ENCODE measurements around the gene DFFB. TPM values are rescaled to one million over a fixed set of nuclear protein-coding genes. Genes with fewer than 3 reads are reported as not detected.

The DFFB gene
- total RNA-seq, 1 donor from 2014 or later, result 6.0 TPM

- H3K36me3 ChIP-seq (ENCODE audit: control insufficient read depth, insufficient read depth, low read length), result peaks cover 2% of the 10 kb centered on the region
- no peak for DNase-seq (ENCODE audit: low read depth)
- no peak for TF ChIP-seq CTCF (IDR thresholded peaks at IDR 0.05; ENCODE audit: insufficient read depth, low read length, poor library complexity, severe bottlenecking)
- H3K4me3 ChIP-seq (ENCODE audit: low read depth, low read length), result no peak overlapping the region
- H3K27me3 ChIP-seq (ENCODE audit: control insufficient read depth, insufficient read depth, low read length), result no peaks in the 10 kb centered on the region
Observed at GRCh38 chr1:3820316-3820715, 37.0 kb upstream of the DFFB start.

DNA sequence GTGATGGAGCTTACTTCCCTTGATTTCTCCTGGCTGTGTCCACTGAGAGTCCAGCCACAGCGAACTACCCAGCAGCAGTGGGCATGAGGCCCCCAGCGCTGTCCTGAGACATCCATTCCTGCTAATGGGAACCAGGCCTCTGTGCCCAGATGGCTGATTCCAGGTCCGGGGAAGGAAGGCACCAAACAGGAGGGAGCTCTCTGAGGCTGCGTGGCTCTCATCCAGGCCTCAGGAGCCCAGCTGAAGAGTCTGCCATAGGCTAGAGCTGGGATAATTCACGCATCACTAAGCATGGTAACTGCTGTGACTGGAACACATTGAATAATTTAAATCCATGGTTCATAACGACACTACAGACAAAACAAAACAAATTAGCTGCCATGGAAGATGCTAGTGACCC, 36.3 kb upstream of the DFFB start:
- H3K36me3 ChIP-seq (ENCODE audit: control insufficient read depth, insufficient read depth, low read length), result peaks cover 2% of the 10 kb centered on the region
- no peak for DNase-seq (ENCODE audit: low read depth)
- no peak for TF ChIP-seq CTCF (IDR thresholded peaks at IDR 0.05; ENCODE audit: insufficient read depth, low read length, poor library complexity, severe bottlenecking)
- H3K4me3 ChIP-seq (ENCODE audit: low read depth, low read length), result no peak overlapping the region
- no peaks in the 10 kb centered on the region for H3K27me3 ChIP-seq (ENCODE audit: control insufficient read depth, insufficient read depth, low read length)

- no peaks in the 10 kb centered on the region for H3K27me3 ChIP-seq (ENCODE audit: control insufficient read depth, insufficient read depth, low read length)
- H3K4me3 ChIP-seq (ENCODE audit: low read depth, low read length), result no peak overlapping the region
- no peak for TF ChIP-seq CTCF (IDR thresholded peaks at IDR 0.05; ENCODE audit: insufficient read depth, low read length, poor library complexity, severe bottlenecking)
- DNase-seq (ENCODE audit: low read depth), result no peak
- H3K36me3 ChIP-seq (ENCODE audit: control insufficient read depth, insufficient read depth, low read length), result peaks cover 2% of the 10 kb centered on the region
Observed at GRCh38 chr1:3821447-3821846, 35.8 kb upstream of the DFFB start.

DNA sequence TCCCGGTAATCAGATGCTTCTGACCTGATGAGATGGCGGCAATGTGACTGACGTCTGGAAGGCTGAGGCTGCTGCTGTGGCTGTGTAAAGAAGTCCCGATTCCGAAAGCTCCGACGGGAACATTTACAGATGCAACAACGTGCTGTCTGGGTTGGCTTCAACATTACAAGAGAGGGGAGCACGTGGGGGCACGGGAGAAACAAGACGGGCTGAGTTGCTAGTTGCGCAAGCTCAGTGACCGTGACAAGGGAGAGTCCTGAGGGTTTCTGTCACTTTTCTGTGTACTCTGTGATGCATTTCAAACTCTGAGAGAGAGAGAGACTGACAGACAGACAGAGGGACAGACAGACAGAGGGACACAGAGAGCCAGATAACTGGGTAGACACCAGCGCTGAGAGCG, 35.4 kb upstream of the DFFB start:
- no peak for DNase-seq (ENCODE audit: low read depth)
- no peaks in the 10 kb centered on the region for H3K27me3 ChIP-seq (ENCODE audit: control insufficient read depth, insufficient read depth, low read length)
- no peak for TF ChIP-seq CTCF (IDR thresholded peaks at IDR 0.05; ENCODE audit: insufficient read depth, low read length, poor library complexity, severe bottlenecking)
- H3K36me3 ChIP-seq (ENCODE audit: control insufficient read depth, insufficient read depth, low read length), result peaks cover 2% of the 10 kb centered on the region
- H3K4me3 ChIP-seq (ENCODE audit: low read depth, low read length), result no peak overlapping the region

DNA sequence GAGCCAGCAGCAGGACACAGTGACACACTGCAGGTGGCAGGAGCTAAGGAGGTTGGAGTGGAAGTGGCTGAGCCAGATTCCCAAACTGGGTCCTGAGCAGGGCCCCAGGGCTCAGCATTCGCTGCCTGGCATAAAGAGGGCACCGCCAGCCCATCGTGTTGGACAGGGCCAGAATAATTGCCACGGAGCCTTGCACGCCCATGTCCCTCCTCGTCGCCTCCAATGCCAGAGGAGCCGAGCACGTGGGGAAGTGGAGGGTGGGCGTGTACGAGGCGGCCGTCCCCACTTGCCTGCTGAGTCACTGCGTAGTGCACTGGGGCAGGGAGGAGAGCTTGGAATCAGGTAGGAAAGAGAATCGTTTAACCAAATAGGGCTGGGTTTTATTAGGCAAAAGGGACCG, 34.9 kb upstream of the DFFB start:
- Histone ChIP-seq H3K36me3 (ENCODE audit: control insufficient read depth, insufficient read depth, low read length) (peaks cover 2% of the 10 kb centered on the region), H3K27me3 (ENCODE audit: control insufficient read depth, insufficient read depth, low read length) (no peaks in the 10 kb centered on the region), H3K4me3 (ENCODE audit: low read depth, low read length) (no peak overlapping the region)
- no peak for TF ChIP-seq CTCF (IDR thresholded peaks at IDR 0.05; ENCODE audit: insufficient read depth, low read length, poor library complexity, severe bottlenecking)
- DNase-seq (ENCODE audit: low read depth), result no peak

GRCh38 chr1:3824650-3825049, 32.6 kb upstream of the DFFB start:
- Histone ChIP-seq H3K36me3 (ENCODE audit: control insufficient read depth, insufficient read depth, low read length) (peaks cover 2% of the 10 kb centered on the region), H3K4me3 (ENCODE audit: low read depth, low read length) (no peak overlapping the region), H3K27me3 (ENCODE audit: control insufficient read depth, insufficient read depth, low read length) (no peaks in the 10 kb centered on the region)
- no peak for TF ChIP-seq CTCF (IDR thresholded peaks at IDR 0.05; ENCODE audit: insufficient read depth, low read length, poor library complexity, severe bottlenecking)
- DNase-seq (ENCODE audit: low read depth), result no peak

Data from kidney epithelial cell (primary cell).